Subcutaneous adipose tissue (tissue), 4 donors: ENCODE measurements around the gene TMA16. TPM values are rescaled to one million over a fixed set of nuclear protein-coding genes. Genes with fewer than 3 reads are reported as not detected.

Source experiments
- CTCF ChIP-seq: fragments of 450-650 bp; IDR thresholded peaks from one replicate; pipeline ENCODE4 v1.5.1; 2016; ENCODE audit warnings: low read depth, mild to moderate bottlenecking, control low read depth, antibody characterized with exemption, moderate library complexity
- total RNA-seq, 4 donors: library from RNA; depleted of rRNA; stranded (reverse); fragments of >200 nt; gene quantifications; one replicate each; pipeline ENCODE4 v1.1.0, GENCODE V29; 2016

The TMA16 gene
- 10 to 100 TPM; 23.5 to 43.7 (median 28.7) TPM for total RNA-seq

GRCh38 chr4:163494360-163495241 is at the start of gene TMA16:
Gene TMA16 (plus strand): TSS chr4:163494690. CDS start chr4:163494802, 112 bp downstream.
- no peak for TF ChIP-seq CTCF

GRCh38 chr4:163447481-163447880 is 47.0 kb upstream of the TMA16 start:
- no peak for TF ChIP-seq CTCF

GRCh38 chr4:163448540-163449203 is 45.8 kb upstream of the TMA16 start:
- TF ChIP-seq CTCF: no peak

- no peak for TF ChIP-seq CTCF
Measured at GRCh38 chr4:163462556-163462955, 31.9 kb upstream of the TMA16 start.

- TF ChIP-seq CTCF: no peak
Measured at GRCh38 chr4:163467082-163467770, 27.3 kb upstream of the TMA16 start.

- no peak for TF ChIP-seq CTCF
Measured at GRCh38 chr4:163470391-163470790, 24.1 kb upstream of the TMA16 start.

- TF ChIP-seq CTCF: no peak
Measured at GRCh38 chr4:163473130-163473529, 21.4 kb upstream of the TMA16 start.
